ENCODE measurements around the gene KREMEN1. TPM values are rescaled to one million over a fixed set of nuclear protein-coding genes. Genes with fewer than 3 reads are reported as not detected.

KREMEN1 gene
- total and polyA plus RNA-seq, 9 of the 15 experiments (the other 6 are each of a cell fraction or from before 2014, with no cell fraction given): 0.69 to 11.5 (median 4.3) TPM

DNA sequence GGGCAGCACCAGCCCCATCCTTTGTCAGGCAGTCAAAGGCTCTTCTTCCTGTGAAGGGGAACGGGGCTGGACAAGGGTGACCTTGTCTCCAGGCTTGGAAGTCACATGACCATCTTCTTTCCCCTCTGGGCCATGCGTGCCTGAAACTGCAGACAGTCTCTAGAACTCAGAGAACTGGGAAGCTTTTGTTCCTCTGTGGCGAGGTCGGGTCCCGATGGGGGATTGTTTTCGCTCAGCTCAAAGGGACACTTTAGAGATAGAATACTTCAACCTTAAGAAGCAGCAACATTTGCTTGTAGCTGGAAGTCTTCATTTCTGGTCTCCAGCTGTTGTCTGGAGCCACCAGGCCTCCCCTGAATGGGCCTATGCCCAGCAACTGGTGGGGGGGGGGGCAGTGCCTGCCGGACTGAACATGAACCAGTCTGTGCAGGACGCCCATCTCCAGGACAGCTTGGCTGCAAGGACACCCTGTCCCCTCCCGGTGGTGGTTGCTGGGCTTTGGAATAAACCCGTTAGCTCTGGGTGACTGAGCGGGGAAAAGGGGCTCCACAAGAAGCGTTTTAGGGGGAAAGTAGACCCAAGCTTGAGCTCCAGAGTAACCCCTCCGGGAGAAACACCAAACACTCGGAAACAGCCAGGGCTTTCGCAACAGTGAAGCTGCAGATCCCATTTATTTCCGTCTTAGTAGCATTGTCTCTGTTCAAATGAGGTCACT lies 77.2 kb downstream of the KREMEN1 start (continued):
- TF ChIP-seq, protein P1, sequence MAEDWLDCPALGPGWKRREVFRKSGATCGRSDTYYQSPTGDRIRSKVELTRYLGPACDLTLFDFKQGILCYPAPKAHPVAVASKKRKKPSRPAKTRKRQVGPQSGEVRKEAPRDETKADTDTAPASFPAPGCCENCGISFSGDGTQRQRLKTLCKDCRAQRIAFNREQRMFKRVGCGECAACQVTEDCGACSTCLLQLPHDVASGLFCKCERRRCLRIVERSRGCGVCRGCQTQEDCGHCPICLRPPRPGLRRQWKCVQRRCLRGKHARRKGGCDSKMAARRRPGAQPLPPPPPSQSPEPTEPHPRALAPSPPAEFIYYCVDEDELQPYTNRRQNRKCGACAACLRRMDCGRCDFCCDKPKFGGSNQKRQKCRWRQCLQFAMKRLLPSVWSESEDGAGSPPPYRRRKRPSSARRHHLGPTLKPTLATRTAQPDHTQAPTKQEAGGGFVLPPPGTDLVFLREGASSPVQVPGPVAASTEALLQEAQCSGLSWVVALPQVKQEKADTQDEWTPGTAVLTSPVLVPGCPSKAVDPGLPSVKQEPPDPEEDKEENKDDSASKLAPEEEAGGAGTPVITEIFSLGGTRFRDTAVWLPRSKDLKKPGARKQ (CRISPR knock-in tag; IDR thresholded peaks at IDR 0.05): no peak
- TF ChIP-seq RAD51 (IDR thresholded peaks at IDR 0.05; ENCODE audit: borderline replicate concordance, low read depth) (peak; percentile 27; the same call in 1 of the 2 replicates), ZNF24 (IDR thresholded peaks at IDR 0.05) (no peak), SMC3 (conservative IDR thresholded peaks at IDR 0.05; ENCODE audit: insufficient read depth, low read depth, low read length) (no peak), ARID1B (IDR thresholded peaks at IDR 0.05) (no peak), EWSR1 (IDR thresholded peaks at IDR 0.05; ENCODE audit: borderline replicate concordance, low read depth, partially characterized antibody) (no peak), NFE2 (IDR thresholded peaks at IDR 0.05; ENCODE audit: low read depth) (no peak), ZNF583 (CRISPR knock-in tag; IDR thresholded peaks at IDR 0.05) (no peak), TOE1 (IDR thresholded peaks at IDR 0.05; ENCODE audit: borderline replicate concordance) (peak; percentile 43; the same call in 1 of the 2 replicates), TOE1 (CRISPR knock-in tag; IDR thresholded peaks at IDR 0.05; ENCODE audit: borderline replicate concordance, low read depth) (no peak), BCL6 (CRISPR knock-in tag; IDR thresholded peaks at IDR 0.05) (no peak), SLC30A9 (CRISPR knock-in tag; IDR thresholded peaks at IDR 0.05) (no peak), ILF3 (IDR thresholded peaks at IDR 0.05; ENCODE audit: borderline replicate concordance) (no peak), ESRRA (IDR thresholded peaks at IDR 0.05; ENCODE audit: borderline replicate concordance, low read depth) (0 out of 2 replicates have a peak, but pooled peaks have one; percentile 23), COPS2 (conservative IDR thresholded peaks at IDR 0.05) (no peak)
- TF ChIP-seq, protein P2, sequence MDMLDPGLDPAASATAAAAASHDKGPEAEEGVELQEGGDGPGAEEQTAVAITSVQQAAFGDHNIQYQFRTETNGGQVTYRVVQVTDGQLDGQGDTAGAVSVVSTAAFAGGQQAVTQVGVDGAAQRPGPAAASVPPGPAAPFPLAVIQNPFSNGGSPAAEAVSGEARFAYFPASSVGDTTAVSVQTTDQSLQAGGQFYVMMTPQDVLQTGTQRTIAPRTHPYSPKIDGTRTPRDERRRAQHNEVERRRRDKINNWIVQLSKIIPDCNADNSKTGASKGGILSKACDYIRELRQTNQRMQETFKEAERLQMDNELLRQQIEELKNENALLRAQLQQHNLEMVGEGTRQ (CRISPR knock-in tag; IDR thresholded peaks at IDR 0.05): peak; percentile 26; the same call in 1 of the 2 replicates
- TF ChIP-seq, protein P3, sequence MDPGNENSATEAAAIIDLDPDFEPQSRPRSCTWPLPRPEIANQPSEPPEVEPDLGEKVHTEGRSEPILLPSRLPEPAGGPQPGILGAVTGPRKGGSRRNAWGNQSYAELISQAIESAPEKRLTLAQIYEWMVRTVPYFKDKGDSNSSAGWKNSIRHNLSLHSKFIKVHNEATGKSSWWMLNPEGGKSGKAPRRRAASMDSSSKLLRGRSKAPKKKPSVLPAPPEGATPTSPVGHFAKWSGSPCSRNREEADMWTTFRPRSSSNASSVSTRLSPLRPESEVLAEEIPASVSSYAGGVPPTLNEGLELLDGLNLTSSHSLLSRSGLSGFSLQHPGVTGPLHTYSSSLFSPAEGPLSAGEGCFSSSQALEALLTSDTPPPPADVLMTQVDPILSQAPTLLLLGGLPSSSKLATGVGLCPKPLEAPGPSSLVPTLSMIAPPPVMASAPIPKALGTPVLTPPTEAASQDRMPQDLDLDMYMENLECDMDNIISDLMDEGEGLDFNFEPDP (CRISPR knock-in tag; IDR thresholded peaks at IDR 0.05): no peak
- TF ChIP-seq, protein P4, sequence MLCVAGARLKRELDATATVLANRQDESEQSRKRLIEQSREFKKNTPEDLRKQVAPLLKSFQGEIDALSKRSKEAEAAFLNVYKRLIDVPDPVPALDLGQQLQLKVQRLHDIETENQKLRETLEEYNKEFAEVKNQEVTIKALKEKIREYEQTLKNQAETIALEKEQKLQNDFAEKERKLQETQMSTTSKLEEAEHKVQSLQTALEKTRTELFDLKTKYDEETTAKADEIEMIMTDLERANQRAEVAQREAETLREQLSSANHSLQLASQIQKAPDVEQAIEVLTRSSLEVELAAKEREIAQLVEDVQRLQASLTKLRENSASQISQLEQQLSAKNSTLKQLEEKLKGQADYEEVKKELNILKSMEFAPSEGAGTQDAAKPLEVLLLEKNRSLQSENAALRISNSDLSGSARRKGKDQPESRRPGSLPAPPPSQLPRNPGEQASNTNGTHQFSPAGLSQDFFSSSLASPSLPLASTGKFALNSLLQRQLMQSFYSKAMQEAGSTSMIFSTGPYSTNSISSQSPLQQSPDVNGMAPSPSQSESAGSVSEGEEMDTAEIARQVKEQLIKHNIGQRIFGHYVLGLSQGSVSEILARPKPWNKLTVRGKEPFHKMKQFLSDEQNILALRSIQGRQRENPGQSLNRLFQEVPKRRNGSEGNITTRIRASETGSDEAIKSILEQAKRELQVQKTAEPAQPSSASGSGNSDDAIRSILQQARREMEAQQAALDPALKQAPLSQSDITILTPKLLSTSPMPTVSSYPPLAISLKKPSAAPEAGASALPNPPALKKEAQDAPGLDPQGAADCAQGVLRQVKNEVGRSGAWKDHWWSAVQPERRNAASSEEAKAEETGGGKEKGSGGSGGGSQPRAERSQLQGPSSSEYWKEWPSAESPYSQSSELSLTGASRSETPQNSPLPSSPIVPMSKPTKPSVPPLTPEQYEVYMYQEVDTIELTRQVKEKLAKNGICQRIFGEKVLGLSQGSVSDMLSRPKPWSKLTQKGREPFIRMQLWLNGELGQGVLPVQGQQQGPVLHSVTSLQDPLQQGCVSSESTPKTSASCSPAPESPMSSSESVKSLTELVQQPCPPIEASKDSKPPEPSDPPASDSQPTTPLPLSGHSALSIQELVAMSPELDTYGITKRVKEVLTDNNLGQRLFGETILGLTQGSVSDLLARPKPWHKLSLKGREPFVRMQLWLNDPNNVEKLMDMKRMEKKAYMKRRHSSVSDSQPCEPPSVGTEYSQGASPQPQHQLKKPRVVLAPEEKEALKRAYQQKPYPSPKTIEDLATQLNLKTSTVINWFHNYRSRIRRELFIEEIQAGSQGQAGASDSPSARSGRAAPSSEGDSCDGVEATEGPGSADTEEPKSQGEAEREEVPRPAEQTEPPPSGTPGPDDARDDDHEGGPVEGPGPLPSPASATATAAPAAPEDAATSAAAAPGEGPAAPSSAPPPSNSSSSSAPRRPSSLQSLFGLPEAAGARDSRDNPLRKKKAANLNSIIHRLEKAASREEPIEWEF (CRISPR knock-in tag; IDR thresholded peaks at IDR 0.05): no peak
